DOHH2 (cell line): Measurements from ENCODE around the gene AIP.

Experiments
- EZH2phosphoT487 ChIP-seq: fragments of 200-600 bp; sonication (generic); IDR thresholded peaks from 2 replicates; pipeline ENCODE4 v1.6.1; 2017; ENCODE audit warnings: borderline replicate concordance, mild to moderate bottlenecking, antibody characterized with exemption, low read length, moderate library complexity, mixed read lengths
- TF ChIP-seq, protein P1 (sequence below): fragments of 200-600 bp; sonication (generic); IDR thresholded peaks from one replicate; pipeline ENCODE4 v1.5.1; 2014; ENCODE audit warnings: antibody characterized with exemption, mild to moderate bottlenecking, low read depth, low read length; ENCODE audit not compliant: poor library complexity, severe bottlenecking

DNA sequence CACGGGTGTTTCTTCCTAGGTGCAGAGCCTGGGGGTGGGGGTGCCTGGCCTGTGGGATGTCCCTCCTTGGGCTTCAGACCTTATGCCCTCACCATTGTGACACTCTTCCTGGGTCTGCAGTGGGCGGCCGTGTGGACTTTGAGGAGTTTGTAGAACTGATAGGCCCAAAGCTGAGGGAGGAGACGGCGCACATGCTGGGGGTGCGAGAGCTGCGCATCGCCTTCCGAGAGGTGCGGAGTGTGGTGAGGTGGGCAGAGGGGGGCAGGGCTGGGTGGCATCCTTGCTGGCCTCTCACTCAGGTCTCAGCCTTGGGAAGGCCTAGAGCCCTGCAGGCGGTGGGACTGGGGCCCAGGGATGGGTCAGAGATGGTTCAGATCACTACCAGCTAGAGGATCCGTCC lies 25.4 kb upstream of the AIP start:
- TF ChIP-seq, protein P1, sequence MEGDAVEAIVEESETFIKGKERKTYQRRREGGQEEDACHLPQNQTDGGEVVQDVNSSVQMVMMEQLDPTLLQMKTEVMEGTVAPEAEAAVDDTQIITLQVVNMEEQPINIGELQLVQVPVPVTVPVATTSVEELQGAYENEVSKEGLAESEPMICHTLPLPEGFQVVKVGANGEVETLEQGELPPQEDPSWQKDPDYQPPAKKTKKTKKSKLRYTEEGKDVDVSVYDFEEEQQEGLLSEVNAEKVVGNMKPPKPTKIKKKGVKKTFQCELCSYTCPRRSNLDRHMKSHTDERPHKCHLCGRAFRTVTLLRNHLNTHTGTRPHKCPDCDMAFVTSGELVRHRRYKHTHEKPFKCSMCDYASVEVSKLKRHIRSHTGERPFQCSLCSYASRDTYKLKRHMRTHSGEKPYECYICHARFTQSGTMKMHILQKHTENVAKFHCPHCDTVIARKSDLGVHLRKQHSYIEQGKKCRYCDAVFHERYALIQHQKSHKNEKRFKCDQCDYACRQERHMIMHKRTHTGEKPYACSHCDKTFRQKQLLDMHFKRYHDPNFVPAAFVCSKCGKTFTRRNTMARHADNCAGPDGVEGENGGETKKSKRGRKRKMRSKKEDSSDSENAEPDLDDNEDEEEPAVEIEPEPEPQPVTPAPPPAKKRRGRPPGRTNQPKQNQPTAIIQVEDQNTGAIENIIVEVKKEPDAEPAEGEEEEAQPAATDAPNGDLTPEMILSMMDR: no peak
- no peak for TF ChIP-seq EZH2phosphoT487
